ENCODE data around the gene CCN2.
A peak's percentile ranks its signal among the peaks of the same experiment; 100 is the strongest.

CCN2 gene

GRCh38 chr6:131950767-131951575 lies at the start of gene CCN2:
TSS of gene CCN2 (minus strand) at chr6:131951372. CDS start at chr6:131951172, 200 bp downstream.
- in situ Hi-C loops (cut with HindIII; ENCODE audit: low pct_ligation_motif_present, low pct_unique_long_range_greater_than_20kb, low sequenced_read_pairs), result no loop called here
- peak; percentile 96 for DNase-seq

GRCh38 chr6:132000296-132000695 lies 49.1 kb upstream of the CCN2 start:
- in situ Hi-C loops (cut with HindIII; ENCODE audit: low pct_ligation_motif_present, low pct_unique_long_range_greater_than_20kb, low sequenced_read_pairs), result no loop called here
- DNase-seq, result no peak

- in situ Hi-C loops (cut with HindIII; ENCODE audit: low pct_ligation_motif_present, low pct_unique_long_range_greater_than_20kb, low sequenced_read_pairs), result no loop called here
- no peak for DNase-seq
Measured at GRCh38 chr6:131999545-132000146, 48.5 kb upstream of the CCN2 start.

- DNase-seq, result no peak
- in situ Hi-C loops (cut with HindIII; ENCODE audit: low pct_ligation_motif_present, low pct_unique_long_range_greater_than_20kb, low sequenced_read_pairs), result no loop called here
Measured at GRCh38 chr6:131998255-131998982, 47.2 kb upstream of the CCN2 start.

- in situ Hi-C loops (cut with HindIII; ENCODE audit: low pct_ligation_motif_present, low pct_unique_long_range_greater_than_20kb, low sequenced_read_pairs), result no loop called here
- no peak for DNase-seq
Measured at GRCh38 chr6:131997429-131998153, 46.4 kb upstream of the CCN2 start.

- in situ Hi-C loops (cut with HindIII; ENCODE audit: low pct_ligation_motif_present, low pct_unique_long_range_greater_than_20kb, low sequenced_read_pairs), result no loop called here
- DNase-seq, result peak; percentile 64
Measured at GRCh38 chr6:131995917-131996316, 44.7 kb upstream of the CCN2 start.

- no peak for DNase-seq
- in situ Hi-C loops (cut with HindIII; ENCODE audit: low pct_ligation_motif_present, low pct_unique_long_range_greater_than_20kb, low sequenced_read_pairs), result no loop called here
Measured at GRCh38 chr6:131992557-131992956, 41.4 kb upstream of the CCN2 start.

GRCh38 chr6:131989036-131989435 lies 37.9 kb upstream of the CCN2 start:
- DNase-seq, result no peak
- in situ Hi-C loops (cut with HindIII; ENCODE audit: low pct_ligation_motif_present, low pct_unique_long_range_greater_than_20kb, low sequenced_read_pairs), result no loop called here

- in situ Hi-C loops (cut with HindIII; ENCODE audit: low pct_ligation_motif_present, low pct_unique_long_range_greater_than_20kb, low sequenced_read_pairs), result no loop called here
- DNase-seq, result no peak
Measured at GRCh38 chr6:131982740-131983259, 31.6 kb upstream of the CCN2 start.

- in situ Hi-C loops (cut with HindIII; ENCODE audit: low pct_ligation_motif_present, low pct_unique_long_range_greater_than_20kb, low sequenced_read_pairs), result no loop called here
Measured at GRCh38 chr6:131981624-131981978, 30.4 kb upstream of the CCN2 start.

GRCh38 chr6:131980791-131981623 lies 29.8 kb upstream of the CCN2 start:
- in situ Hi-C loops (cut with HindIII; ENCODE audit: low pct_ligation_motif_present, low pct_unique_long_range_greater_than_20kb, low sequenced_read_pairs), result no loop called here
- DNase-seq, result no peak

More at GRCh38 chr6:131981624-131981978, 30.4 kb upstream of the CCN2 start:
- no peak for DNase-seq

GRCh38 chr6:131980338-131980790 lies 29.2 kb upstream of the CCN2 start:
- no peak for DNase-seq
- in situ Hi-C loops (cut with HindIII; ENCODE audit: low pct_ligation_motif_present, low pct_unique_long_range_greater_than_20kb, low sequenced_read_pairs), result no loop called here

GRCh38 chr6:131979515-131980337 lies 28.6 kb upstream of the CCN2 start:
- in situ Hi-C loops (cut with HindIII; ENCODE audit: low pct_ligation_motif_present, low pct_unique_long_range_greater_than_20kb, low sequenced_read_pairs), result no loop called here
- peak; percentile 12 for DNase-seq

GRCh38 chr6:131978522-131978921 lies 27.4 kb upstream of the CCN2 start:
- in situ Hi-C loops (cut with HindIII; ENCODE audit: low pct_ligation_motif_present, low pct_unique_long_range_greater_than_20kb, low sequenced_read_pairs), result no loop called here
- no peak for DNase-seq

GRCh38 chr6:131976545-131977061 lies 25.4 kb upstream of the CCN2 start:
- DNase-seq, result no peak
- in situ Hi-C loops (cut with HindIII; ENCODE audit: low pct_ligation_motif_present, low pct_unique_long_range_greater_than_20kb, low sequenced_read_pairs), result no loop called here

GRCh38 chr6:131972741-131973140 lies 21.6 kb upstream of the CCN2 start:
- DNase-seq, result no peak
- in situ Hi-C loops (cut with HindIII; ENCODE audit: low pct_ligation_motif_present, low pct_unique_long_range_greater_than_20kb, low sequenced_read_pairs), result no loop called here
